Right cardiac atrium (tissue), 5 donors: ENCODE results near the gene ADAMTS16. TPM values are rescaled to one million over a fixed set of nuclear protein-coding genes. Genes with fewer than 3 reads are reported as not detected.

ENCODE experiments used
- ATAC-seq, 2 donors: fragments of 200-7000 bp; cut with Tn5 transposase; one replicate each; pipeline versions ENCODE4 v1.8.0 to v1.9.1; 2020; ENCODE audit warnings: moderate library complexity in 2 of 2, mild to moderate bottlenecking in 1 of 2
- DNase-seq, 3 donors: peaks; one replicate each; pipeline ENCODE4 v3.0.0-alpha.2; 2020
- H3K27ac ChIP-seq: one replicate; pipeline ENCODE4 v1.5.1; 2013; ENCODE audit warnings: mild to moderate bottlenecking, low read length, control low read depth, moderate library complexity
- H3K27me3 ChIP-seq: one replicate; pipeline ENCODE4 v1.6.1; 2013; ENCODE audit not compliant: control insufficient read depth, insufficient read depth
- H3K4me1 ChIP-seq: one replicate; pipeline ENCODE4 v1.6.1; 2013; ENCODE audit warnings: low read length; ENCODE audit not compliant: control insufficient read depth, insufficient read depth
- H3K4me3 ChIP-seq: one replicate; pipeline ENCODE4 v1.5.1; 2013; ENCODE audit warnings: low read length, control low read depth
- H3K9me3 ChIP-seq: one replicate; pipeline ENCODE4 v1.6.1; 2013; ENCODE audit warnings: low read length; ENCODE audit not compliant: control insufficient read depth
- WGBS: extraction: QIAGEN DNeasy Blood & Tissue Kit; methylation state at CpG from one replicate; pipeline ENCODE4 v1.1.7; 2013; 5-methylcytosine and 5-hydroxymethylcytosine counted together
- intact Hi-C, 4 donors: fragments of 100-400 bp; cut with DNase I; formaldehyde crosslinking; loops; one replicate each; pipeline versions ENCODE4 v1.11.0 to v1.14.0; 2022 to 2023
- polyA plus RNA-seq: library from polyadenylated mRNA; stranded (reverse); fragments of 200-250 nt; gene quantifications from one replicate; pipeline ENCODE4 v1.2.3, GENCODE V29; 2013
- total RNA-seq, 4 donors: library from RNA; stranded (reverse); fragmentation: NEBNext Ultra II Directional; extraction: Animal tissue kit (Norgen Biotek cat#: 25700); gene quantifications; one replicate each; pipeline ENCODE4 v1.2.1, GENCODE V29; 2021
- donor health status: healthy with polysubstance abuse.
- donor health status: DM: no; HTN: yes; CAD: no.
- donor health status: DM: no; HTN: no; CAD: no.
- donor health status: DM: no; HTN: yes; CAD: no; lungs with severe emphysema.
- donor health status: DM: yes; HTN: yes; CAD: no.

The ADAMTS16 gene
- total and polyA plus RNA-seq, 5 donors, result not detected

DNA sequence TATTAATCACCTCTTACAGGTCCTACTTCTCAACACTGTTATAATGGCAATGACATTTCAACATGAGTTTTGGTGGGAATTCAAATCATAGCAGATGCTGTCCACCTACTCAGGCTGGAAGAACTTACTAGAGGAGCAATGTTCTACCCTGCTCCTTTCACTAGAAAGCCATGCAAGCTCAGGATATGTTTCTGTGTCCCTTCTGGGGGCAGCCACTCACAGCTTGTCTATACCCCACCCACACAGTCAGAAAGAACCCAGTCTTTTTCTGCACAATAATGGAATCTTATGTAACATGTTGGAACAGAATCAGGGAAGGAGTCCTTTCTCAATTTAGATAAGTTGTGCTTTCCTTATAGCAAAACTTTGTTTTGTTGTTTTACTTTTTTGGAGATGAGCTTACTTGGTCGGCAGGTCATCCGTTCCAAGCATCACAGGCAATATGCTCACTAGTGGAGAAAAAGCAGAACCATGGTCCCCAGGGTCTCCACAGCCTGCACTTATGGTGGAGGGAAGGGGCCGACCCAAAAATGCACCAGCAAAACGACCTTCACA is 229.0 kb downstream of the ADAMTS16 start:
- peaks cover 3% of the 10 kb centered on the region for H3K4me1 ChIP-seq
- H3K9me3 ChIP-seq, result peaks cover 2% of the 10 kb centered on the region
- H3K27me3 ChIP-seq, result no peaks in the 10 kb centered on the region
- 59% methylated on average over 4 of the region's 4 CpGs for WGBS
- ATAC-seq, result no peak
- no peak overlapping the region for H3K4me3 ChIP-seq
- H3K27ac ChIP-seq, result no peak overlapping the region
- no peak for DNase-seq
- intact Hi-C loops, result no loop called here
